ENCODE data around the gene OR56A1.

GRCh38 chr11:6067502-6067901, 36.9 kb upstream of the OR56A1 start:
- TF ChIP-seq, protein P1, sequence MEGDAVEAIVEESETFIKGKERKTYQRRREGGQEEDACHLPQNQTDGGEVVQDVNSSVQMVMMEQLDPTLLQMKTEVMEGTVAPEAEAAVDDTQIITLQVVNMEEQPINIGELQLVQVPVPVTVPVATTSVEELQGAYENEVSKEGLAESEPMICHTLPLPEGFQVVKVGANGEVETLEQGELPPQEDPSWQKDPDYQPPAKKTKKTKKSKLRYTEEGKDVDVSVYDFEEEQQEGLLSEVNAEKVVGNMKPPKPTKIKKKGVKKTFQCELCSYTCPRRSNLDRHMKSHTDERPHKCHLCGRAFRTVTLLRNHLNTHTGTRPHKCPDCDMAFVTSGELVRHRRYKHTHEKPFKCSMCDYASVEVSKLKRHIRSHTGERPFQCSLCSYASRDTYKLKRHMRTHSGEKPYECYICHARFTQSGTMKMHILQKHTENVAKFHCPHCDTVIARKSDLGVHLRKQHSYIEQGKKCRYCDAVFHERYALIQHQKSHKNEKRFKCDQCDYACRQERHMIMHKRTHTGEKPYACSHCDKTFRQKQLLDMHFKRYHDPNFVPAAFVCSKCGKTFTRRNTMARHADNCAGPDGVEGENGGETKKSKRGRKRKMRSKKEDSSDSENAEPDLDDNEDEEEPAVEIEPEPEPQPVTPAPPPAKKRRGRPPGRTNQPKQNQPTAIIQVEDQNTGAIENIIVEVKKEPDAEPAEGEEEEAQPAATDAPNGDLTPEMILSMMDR (IDR thresholded peaks at IDR 0.05): no peak
- no peak for TF ChIP-seq POLR2A (IDR thresholded peaks at IDR 0.05)

Data from thyroid gland (tissue), 4 donors.